ENCODE results near the gene BMS1.
"Not testable (repeated sequence)": the region's sequence is repeated elsewhere in the genome, so short reads cannot be mapped to it uniquely, and the experiment has no call there.

DNA sequence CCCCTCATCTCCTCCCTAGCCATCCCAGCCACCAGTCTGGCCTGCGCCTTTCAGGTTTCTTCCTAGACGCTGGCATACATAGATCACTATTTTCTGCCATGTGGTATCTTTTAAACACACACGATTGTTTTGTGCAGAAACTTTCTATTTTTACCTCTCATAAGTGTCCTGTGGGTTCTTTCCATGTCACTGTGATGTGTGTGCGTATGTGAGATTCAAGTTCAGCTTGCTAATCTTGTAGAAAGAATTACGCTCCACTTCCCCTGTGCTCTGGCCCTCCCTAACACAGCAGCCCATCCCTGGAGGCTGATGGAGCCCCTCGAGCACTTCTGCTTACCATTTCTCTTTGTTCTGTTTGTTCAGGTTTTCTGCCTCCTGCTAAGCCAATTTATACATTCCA, 80.2 kb downstream of the BMS1 start:
- TF ChIP-seq POLR2A (IDR thresholded peaks at IDR 0.05; ENCODE audit: low read depth, low read length); TAF1 (IDR thresholded peaks at IDR 0.05; ENCODE audit: borderline replicate concordance, low read depth, low read length); POLR2AphosphoS5 (IDR thresholded peaks at IDR 0.05; ENCODE audit: low read depth, low read length): not testable (repeated sequence)

Data from GM12892 (cell line).